CD4-positive, alpha-beta T cell treated with Interleukin-4 for 1 hour (primary cell): Measurements from ENCODE around the gene ROR1.

Experiments used
- DNase-seq, 2 donors: peaks; one replicate each; pipeline ENCODE4 v3.0.0-alpha.2; 2020 to 2022

Gene ROR1

DNA sequence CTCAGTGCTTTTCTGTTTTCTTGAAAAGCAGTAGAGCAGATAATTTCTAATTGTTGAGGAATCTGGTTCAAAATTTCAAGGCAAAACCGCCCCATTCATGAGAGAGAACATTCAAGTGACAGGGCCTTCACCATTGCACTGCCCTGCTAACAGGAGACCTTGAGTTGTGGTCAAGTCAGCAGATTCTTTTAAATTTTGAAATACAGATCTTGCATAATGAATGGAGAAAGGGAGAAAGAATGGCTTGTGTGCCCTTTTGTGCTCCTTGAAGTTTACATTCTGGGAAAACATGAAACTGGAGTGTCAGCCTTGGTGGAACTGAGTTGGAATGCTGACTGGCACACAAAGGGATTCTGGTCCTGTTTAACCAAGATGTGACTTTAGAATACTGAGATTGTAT, 265.1 kb downstream of the ROR1 start:
- DNase-seq: no peak

GRCh38 chr1:64039390-64039926, 265.6 kb downstream of the ROR1 start:
- no peak for DNase-seq

GRCh38 chr1:64041371-64042131, 267.7 kb downstream of the ROR1 start:
- no peak for DNase-seq

DNA sequence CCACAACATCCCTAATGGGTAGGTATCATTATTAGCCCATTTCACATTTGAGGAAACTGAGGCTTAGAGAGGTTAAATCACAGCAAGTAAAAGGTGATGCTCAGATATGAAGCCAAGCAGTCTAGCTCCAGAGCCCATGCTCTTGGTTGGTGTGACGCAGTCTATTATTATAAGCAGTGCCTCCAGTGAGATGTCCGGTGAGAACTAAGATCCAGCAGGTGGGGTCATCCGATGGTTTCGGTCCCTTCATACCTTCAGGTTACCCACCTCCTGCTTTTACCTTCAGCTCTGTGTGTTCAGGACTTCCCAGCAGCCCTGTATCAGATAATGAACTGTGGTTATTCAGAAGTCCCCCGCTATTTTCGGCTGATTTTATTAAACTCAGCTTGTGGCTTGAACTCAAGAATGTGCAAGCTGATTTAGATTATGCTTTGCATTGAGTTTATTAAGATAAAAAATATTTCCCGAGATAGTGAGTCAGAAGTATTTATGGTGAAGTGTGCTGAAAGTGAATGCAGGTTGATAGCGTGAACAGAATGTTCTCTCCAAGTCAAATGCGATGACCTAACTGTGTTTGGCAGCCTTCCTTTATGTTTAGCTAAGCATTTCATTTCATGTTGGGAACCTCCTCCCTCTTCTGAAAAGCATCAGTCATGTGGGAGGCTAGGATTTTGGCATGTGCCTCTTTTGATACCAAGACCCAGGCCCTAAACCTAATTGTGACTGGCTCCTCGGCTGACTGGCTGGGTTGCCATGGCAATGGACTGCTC, 268.7 kb downstream of the ROR1 start:
- no peak for DNase-seq

GRCh38 chr1:64043288-64043687, 269.5 kb downstream of the ROR1 start:
- DNase-seq: no peak

DNA sequence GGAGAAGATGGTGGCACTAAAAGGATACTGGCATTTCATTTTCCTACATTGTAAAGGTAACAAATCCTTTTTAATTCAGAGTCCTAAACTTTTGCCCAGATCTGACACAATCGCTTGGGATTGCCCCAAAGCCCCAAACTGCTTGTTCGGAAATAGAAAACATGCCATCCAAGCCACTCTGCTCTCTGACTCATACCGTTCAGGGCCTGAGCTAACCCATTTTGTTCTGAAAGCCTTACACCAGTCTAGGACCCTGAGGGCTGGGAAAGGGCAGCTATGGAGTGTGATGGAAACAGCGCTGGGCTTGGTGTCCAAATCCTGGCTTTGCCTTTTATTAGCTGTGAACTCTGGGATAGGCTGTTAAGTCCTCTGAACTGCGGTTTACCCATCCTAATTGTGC, 270.2 kb downstream of the ROR1 start:
- no peak for DNase-seq

DNA sequence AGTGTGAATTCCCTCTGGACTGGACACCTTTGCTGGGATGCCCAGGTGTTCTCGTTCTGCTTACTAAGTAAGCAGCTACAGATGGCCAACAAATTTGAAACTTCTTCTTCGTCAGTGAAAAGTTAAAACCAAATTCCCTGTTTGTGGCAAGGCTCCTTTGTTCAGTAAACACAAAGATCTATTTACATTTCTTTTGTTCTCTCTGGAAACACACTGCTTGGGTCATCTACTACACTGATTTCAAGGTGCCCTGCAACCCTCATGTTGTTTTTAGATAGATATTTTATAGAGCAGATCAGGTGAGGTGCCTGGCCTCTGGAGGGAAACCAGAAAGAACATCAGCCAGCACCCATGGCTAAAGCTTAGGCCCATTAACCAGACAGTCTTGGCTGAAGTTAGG, 272.4 kb downstream of the ROR1 start:
- no peak for DNase-seq

- no peak for DNase-seq
Observed at GRCh38 chr1:64046891-64047290, 273.1 kb downstream of the ROR1 start.

- DNase-seq: no peak
Observed at GRCh38 chr1:64047549-64047996, 273.8 kb downstream of the ROR1 start.

DNA sequence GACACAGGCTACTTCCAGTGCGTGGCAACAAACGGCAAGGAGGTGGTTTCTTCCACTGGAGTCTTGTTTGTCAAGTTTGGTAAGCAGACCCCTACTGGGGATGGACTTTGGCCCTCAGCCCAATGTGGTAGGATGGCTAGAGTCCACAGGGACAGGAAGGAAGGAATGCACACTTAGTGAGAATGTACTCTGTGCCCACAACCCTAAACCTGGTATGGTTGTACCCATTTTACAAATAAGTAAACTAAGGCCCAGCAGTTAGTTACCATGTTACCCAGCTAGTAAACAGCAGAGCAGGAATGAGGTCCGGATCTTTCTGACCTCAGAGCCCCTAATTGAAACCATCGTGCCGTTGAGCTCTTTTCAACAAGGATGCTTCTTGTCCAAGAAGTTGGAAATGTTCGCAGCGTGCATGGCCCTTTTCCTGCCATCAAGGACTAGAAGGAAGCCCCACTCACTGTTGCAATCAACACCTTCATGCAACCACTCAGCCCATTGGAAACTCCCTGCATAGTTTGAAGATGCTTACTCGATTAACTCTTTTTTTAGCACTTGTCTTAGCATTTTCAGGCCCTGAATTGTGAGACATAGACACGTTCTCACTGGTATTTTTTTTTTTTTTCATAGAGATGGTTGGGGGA, 276.2 kb downstream of the ROR1 start:
- DNase-seq: no peak

DNA sequence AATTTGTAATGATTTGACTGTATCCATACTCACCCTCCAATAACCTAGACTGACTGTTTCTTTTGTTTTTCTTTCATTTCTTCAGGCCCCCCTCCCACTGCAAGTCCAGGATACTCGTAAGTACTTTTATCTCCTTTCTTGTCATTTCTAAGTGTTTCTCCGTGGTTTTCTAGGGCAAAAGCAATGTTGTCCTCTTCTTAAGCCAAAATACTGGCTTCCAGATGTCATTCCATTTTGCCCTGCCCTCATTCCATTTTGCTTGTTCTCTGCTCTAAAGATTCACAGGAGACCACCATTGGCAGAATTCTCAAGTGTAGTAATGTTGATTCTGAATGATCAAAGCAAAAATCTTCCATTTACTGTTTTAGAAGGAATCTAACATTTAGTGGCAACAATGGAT, 276.8 kb downstream of the ROR1 start:
- no peak for DNase-seq

DNA sequence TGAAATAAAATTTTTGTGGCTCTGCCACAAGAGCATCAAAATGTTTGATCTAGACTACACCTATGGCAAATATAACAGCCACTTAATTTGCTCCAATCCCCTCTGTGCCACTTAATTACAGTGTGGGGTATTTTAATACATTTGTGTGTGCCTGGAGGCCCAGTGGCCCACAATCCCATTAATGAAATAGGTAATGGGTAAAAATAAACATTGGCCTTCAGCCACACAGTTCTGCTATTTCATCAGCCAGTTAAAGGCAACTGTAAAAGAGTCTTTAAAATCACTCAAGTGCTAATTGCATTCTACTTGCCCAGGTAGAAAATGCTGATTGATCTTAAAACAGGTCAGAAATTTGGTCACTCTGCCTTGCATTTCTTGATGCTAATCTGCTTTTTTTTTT, 278.0 kb downstream of the ROR1 start:
- DNase-seq: no peak

- DNase-seq: no peak
Observed at GRCh38 chr1:64052777-64053176, 279.0 kb downstream of the ROR1 start.

DNA sequence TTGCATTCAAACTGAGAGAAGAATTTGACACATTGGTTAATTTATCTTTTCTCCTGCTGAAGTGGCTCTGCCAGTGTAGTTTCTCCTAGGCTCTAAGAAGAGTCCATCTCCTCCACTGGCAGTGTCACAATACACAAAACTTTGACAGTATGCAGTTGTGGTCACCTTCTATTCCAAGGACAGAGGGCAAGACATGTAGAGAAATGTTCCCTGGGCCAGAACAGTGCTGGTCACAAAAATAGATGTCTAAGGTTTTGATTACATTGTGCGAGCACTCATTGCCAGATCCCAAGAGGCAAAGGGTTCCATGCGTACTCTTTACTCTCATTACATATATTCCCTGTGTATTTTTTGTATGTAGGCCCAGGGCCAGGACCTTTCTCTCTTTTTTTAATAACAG, 281.5 kb downstream of the ROR1 start:
- DNase-seq: no peak

DNA sequence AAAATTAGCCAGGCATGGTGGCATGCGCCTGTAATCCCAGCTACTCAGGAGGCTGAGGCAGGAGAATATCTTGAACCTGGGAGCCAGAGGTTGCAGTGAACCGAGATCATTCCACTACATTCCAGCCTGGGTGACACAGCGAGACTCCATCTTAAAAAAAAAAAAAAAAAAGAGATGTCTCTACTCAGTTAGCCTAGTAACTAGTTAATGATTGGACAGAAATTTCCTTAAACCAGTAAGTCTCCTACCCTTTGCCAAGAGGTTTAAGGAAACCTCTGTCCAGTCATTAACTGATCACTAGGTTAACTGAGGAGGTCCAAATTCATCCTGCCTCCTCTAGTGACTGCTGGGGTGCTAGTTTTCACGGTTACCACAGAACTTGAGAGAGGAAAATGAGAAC, 285.7 kb downstream of the ROR1 start:
- no peak for DNase-seq

DNA sequence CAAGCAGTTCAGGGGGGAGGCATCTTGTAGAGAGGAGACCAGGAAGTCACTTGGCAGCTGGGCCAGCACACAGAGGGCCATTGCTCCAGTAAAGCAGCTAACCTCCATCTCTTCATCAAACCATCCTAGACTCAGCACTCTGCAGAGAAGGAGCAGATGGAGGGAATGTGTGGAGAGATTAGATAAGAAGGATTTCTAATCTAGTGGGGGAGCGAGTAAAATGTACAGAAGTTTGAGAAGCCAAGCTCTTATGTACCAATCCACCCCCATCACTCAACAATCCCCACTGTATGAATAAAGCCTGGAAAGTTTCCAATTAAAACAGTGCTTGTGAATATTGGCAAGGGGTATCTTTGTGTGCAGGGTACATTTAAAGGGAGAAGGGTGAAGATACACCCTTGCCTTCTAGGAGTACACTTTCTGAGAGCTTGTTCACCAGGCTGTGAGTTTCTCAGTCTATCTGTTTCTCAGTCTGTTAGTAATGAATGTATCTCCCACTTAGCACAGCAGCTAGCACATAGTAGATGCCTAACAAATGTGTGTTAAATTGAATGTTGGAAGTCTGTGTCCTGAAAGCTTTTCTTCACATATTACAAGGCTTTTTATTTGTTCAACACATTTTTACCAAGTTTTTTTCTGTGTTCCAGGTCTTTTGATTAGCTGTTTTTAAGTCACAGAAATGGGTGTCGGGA, 286.9 kb downstream of the ROR1 start:
- no peak for DNase-seq

DNA sequence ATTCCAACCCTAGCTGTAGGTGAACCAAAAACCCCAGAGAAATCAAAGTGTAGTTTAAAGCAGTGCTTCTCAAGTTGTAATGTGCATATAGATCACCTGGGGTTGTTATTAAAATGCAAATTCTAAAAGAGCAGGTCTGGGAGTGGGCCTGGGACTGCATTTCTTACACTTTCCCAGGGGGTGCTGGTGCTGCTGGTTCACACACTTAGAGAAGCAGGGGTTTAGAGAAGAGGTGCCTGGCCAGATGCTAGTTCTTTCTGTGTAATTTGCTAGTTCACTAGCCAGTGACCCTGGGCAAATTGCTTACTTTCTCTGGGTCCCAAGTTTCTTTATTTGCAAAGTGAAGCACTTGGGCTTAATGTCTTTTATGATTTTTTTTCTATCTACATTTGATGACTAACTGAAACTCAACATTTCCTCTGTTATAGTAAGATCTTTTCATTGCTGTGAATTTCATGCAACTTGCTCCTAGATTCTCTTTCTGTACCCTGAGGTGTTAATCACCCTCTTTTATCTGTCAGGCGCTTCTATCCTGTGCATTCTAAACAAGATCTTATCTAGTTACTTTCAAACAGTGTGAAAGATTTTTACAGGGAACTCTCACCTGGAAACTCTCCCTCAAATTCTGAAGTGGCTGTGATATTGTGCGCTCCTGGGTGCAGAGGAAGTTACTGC, 287.8 kb downstream of the ROR1 start:
- no peak for DNase-seq

- DNase-seq: no peak
Observed at GRCh38 chr1:64062529-64062928, 288.7 kb downstream of the ROR1 start.

GRCh38 chr1:64062941-64063581, 289.2 kb downstream of the ROR1 start:
- DNase-seq: no peak

DNA sequence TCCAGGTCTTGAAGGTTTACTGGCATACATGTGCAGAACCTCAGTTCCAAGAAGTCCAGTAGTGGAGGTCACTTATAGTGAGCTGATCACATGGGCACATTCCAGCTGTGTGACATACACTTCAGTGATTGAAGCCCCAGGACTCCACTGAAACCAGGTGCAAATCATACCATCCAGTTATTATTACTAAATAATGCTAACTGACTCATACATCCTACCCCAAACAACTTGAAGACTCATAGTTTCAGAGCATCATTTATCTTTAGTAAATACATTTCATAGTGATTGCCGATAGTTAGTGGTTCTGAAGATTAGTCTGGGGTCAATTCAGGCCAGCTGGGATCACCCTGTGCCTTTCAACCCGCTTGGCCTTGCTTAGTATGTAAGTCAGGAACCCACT, 291.8 kb downstream of the ROR1 start:
- no peak for DNase-seq

- DNase-seq: no peak
Observed at GRCh38 chr1:64072089-64072793, 298.4 kb downstream of the ROR1 start.
